Erythroblast (primary cell): Measurements from ENCODE around the gene GSTK1.

ENCODE experiments used
- GATA1 ChIP-seq: IDR thresholded peaks from 2 replicates; pipeline ENCODE4 v1.6.1; 2011; ENCODE audit warnings: low read depth, mild to moderate bottlenecking, control low read depth, low read length, moderate library complexity
- POLR2A ChIP-seq: IDR thresholded peaks from 2 replicates; pipeline ENCODE4 v1.6.1; 2011; ENCODE audit warnings: mild to moderate bottlenecking, low read length

DNA sequence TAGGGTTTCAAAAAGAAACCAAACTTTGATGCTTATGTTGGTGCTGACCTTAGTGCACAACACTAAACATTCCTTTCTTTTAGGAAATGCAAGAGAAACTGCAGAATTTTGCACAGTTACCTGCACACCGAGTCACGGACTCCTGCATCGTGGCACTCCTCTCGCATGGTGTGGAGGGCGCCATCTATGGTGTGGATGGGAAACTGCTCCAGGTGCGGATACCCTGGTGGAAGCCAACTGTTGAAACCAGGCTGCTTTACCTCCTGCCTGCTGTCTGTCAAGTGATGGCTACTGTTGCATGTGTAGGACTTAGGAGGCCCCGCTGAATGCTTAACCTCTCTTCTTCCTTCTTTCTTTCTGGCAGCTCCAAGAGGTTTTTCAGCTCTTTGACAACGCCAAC lies 36.6 kb downstream of the GSTK1 start:
- TF ChIP-seq POLR2A (no peak), GATA1 (no peak)
